HG03378 (cell line): Measurements from ENCODE around the gene HSPB6.

Source experiments
- ATAC-seq: cut with Tn5 transposase; IDR thresholded peaks from one replicate; pipeline ENCODE4 v1.9.1; 2021; ENCODE audit warnings: mild to moderate bottlenecking, moderate library complexity; ENCODE audit not compliant: unreplicated experiment

HSPB6 gene

DNA sequence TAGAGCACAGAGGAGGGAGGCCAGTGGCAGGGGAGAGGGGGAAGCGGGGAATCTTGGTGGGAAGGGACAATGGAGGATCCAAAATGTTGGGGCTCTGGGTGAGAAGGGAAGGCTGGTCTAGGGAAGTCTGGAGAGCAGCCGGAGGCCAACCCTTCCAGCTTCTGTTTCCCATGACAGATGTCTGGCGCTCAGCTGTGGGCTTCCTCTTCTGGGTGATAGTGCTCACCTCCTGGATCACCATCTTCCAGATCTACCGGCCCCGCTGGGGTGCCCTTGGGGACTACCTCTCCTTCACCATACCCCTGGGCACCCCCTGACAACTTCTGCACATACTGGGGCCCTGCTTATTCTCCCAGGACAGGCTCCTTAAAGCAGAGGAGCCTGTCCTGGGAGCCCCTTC is 10.3 kb downstream of the HSPB6 start:
- no peak for ATAC-seq

DNA sequence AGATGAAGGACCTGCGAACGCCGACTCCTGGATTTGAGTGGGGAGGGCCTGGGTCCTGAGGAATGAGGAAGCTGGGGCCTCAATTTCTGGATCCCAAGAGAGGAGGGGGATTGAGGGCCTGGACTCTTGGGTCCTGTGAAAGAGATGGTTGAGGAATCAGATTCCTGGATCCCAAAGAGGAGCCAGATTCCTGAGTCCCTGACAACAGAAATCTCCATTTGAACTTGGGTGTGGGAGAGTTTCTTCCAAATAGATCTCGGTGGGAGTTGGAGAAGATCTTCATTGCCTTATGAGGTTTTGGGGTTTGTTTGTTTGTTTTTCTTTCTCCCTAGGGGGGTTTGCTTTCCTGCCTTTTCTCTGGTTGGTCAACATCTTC is 10.8 kb downstream of the HSPB6 start:
- no peak for ATAC-seq

DNA sequence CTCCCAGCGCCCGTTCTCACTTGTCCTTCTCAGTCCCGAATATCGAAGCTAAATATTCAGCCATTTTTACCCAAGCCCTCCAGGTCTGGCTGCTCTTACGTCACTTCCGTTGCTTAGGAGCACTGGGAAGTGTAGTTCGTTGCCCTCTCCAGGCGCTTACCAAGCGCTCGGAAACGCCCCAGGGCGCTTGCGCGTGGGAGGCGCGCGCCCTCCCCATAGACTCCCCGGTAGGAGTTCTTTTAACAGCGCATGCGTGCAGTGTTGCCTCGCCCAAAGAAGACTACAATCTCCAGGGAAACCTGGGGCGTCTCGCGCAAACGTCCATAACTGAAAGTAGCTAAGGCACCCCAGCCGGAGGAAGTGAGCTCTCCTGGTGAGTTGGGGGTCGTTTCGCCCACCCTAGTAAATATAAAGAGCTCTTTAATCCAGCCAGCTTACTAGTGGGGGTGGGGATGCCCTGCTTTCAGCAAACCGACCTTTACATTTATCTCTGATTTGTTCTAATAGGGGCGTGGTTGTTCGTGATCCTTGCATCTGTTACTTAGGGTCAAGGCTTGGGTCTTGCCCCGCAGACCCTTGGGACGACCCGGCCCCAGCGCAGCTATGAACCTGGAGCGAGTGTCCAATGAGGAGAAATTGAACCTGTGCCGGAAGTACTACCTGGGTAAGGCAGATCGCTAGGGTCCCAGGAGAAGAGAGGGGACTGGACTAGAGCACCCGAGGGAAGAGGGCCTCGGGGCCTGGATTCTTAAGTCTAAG is 11.3 kb downstream of the HSPB6 start, which contains the start of the genes PSENEN and U2AF1L4:
Gene PSENEN, plus strand, starts transcription at position 324 of the 759 bp plus-strand sequence. Its CDS starts 280 bp downstream, at position 604.
Gene U2AF1L4, minus strand, starts transcription at position 91 of the 759 bp plus-strand sequence. Its CDS starts 27 bp downstream, at position 64.
- peak; percentile 39 for ATAC-seq

GRCh38 chr19:35744430-35745327 is 12.2 kb downstream of the HSPB6 start:
- no peak for ATAC-seq

DNA sequence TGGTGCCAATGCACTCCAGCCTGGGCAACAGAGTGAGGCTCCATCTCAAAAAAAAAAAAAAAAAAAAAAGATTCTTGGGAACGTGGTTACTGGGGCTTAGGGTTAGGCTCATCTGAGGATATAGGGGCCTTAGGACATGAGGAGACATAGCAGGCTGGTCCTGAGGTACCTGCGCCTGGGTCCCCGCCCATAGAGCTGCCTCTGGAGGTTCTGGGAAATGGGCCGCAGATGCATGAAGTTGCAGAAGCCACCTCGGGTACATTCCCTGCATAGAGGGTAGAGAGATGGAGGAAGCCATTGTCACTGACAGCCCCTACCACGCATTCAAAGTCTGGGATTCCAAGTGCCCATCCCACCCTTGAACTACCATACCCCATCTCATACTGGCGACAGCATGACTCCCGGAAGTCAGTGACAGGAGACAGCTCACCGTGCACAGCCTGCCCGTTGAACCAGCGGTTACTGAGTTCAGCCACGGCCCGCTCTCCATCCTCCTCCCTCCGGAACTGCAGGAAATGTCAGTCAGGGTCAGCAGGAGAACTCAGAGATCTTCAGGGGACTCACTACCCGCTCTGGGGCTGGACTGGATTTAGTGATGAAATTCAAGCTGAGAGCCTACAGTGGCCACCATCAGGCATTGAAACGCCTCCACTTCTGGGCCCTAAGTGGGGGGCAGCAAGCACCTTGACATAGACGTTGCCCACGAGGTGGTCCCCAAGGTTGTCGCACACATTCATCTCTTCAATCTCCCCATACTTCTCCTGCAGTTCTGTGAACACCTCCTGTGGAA is 13.0 kb downstream of the HSPB6 start:
- ATAC-seq = no peak

GRCh38 chr19:35742121-35742724 is 14.6 kb downstream of the HSPB6 start, which contains the start of gene IGFLR1:
IGFLR1 (minus strand) TSS chr19:35742452; CDS start chr19:35741180, 1,272 bp downstream.
- ATAC-seq = no peak

DNA sequence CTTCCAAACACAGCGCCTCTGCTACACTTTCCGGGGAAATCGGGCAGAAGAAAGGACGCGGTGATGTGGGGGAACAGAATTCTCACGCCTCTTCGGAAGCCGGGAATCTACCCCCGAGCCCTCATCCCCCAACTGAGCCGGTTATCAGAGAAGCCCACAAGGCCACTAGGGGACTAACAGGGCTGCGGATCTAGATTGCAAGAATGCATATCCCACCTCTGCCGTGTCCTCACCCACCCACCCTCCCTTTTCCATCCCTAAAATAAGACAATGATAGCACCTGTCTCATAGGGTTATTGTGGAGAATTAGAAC is 15.7 kb downstream of the HSPB6 start:
- ATAC-seq = no peak

- ATAC-seq = peak; percentile 37
Measured at GRCh38 chr19:35740423-35741202, 16.2 kb downstream of the HSPB6 start.

- ATAC-seq = no peak
Measured at GRCh38 chr19:35740108-35740422, 16.8 kb downstream of the HSPB6 start.

DNA sequence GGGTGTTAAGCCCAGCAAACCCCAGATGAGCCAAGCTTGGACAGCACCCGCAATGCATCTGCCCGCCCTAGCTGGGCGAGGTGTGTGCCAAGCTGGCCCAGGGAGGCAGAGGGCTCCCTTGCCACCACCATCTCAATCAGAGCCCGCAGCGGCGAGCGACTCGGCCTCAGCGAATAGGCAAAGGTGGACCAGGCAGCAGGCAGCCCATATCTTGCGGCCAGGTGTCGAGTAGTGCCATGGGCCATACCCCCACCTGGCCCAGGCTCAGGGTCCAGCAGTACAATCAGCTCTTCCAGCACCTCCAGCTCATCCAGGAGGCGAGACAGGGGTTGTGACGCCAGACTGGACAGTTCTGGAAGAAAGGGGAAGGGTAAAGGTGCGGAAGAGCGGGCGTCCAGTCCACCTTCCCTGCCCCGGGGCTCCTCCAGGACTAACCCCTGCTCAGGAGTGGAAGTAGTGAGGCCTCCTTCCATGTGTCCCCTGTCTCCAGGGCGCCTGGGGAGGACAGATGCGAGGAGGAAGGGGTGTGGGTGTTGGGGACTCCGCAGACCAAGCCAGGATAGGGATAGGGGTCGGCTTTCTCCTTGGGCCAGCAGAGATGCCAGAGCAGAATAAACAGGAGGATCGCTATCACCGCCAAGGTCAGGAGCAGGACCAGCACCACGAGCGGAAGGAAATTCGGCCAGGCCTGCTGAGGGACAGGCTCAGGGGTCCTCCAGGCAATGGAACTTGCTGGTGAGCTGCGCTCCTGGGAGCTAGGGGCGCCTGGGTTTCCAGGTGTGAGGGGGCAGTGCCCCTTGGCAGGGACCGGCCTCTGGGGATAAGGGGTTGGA is 17.3 kb downstream of the HSPB6 start:
- no peak for ATAC-seq

- ATAC-seq = no peak
Measured at GRCh38 chr19:35738887-35739229, 18.0 kb downstream of the HSPB6 start.

DNA sequence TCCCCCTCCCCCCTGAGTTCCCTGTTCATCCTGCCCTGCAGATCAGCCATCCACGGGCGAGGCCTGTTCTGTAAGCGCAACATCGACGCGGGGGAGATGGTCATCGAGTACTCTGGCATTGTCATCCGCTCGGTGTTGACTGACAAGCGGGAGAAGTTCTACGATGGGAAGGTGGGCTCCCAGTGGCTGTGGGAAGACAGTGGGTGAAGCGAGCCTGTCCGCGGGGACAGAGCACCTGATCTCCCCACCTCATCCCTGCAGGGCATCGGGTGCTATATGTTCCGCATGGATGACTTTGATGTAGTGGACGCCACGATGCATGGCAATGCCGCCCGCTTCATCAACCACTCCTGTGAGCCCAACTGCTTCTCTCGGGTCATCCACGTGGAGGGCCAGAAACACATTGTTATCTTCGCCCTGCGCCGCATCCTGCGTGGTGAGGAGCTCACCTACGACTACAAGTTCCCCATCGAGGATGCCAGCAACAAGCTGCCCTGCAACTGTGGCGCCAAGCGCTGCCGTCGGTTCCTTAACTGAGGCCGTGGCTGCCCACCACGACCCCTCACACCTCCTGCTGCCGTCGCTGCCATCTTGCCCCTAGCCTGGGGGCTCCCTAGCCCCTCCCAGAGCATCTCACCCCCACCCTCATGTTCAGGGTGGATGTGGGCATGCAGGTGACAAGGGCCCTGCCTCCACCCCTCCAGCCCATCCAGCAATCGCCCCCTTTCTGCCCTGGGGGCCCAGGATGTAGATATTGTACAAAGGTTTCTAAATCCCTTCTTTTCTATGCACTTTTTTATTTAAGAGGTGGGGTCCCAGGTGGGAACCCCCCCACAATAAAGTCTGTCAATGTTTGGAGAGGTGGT is 18.6 kb downstream of the HSPB6 start:
- ATAC-seq = no peak

DNA sequence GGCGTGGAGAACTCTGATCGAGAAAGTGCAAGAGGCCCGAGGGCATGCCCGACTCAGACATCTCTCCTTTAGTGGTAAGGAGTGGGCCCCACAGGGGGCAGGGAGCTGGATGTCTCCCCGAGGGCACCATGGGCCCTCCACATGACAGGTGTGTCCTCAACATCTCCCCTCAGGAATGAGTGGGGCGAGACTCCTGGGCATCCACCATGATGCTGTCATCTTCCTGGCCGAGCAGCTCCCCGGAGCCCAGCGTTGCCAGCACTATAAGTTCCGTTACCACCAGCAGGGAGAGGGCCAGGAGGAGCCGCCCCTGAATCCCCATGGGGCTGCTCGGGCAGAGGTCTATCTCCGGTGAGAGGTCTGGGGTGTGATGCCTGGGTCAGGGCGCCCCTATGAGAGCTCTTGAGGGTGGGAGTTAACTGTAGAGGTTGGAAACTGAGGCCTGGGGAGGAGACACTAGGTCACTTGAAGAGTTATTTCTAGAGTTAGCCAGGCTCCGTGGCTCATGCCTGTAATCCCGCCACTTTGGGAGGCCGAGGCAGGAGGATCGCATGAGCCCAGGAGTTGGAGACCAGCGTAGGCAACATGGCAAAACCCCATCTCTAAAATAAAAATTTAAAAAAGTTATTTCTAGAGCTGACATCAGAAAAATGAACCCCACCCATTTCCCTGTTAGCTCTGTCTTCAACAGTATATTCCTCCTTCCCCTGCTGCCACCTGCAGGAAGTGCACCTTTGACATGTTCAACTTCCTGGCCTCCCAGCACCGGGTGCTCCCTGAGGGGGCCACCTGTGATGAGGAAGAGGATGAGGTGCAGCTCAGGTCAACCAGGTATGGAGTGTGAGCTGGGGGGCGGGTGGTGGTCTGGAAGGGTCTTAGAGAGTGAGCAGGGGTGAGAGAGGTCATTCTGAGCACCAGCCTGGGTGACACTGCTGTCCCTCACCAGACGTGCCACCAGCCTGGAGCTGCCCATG is 19.6 kb downstream of the HSPB6 start:
- ATAC-seq = no peak

DNA sequence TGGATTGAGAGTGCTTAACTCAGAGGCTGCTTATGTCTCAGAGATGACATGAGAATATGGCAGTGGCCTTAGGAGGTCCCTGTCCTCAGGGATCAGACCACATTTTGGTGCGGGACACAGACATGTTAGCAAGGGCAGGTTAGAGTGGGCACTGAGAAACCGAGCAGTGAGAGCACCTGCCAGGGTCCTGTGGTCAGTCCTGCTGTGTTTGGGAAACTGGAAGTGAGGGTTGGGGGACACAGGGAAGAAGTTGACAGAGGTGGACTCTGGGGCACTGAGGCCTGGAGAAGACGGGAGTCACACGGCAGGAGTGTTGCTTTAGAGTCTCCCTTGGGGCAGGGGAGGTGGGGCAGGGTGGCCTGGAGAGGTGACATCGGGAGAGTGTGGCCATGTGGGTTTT is 21.9 kb downstream of the HSPB6 start:
- no peak for ATAC-seq

GRCh38 chr19:35734273-35734672 is 22.6 kb downstream of the HSPB6 start:
- ATAC-seq = no peak

DNA sequence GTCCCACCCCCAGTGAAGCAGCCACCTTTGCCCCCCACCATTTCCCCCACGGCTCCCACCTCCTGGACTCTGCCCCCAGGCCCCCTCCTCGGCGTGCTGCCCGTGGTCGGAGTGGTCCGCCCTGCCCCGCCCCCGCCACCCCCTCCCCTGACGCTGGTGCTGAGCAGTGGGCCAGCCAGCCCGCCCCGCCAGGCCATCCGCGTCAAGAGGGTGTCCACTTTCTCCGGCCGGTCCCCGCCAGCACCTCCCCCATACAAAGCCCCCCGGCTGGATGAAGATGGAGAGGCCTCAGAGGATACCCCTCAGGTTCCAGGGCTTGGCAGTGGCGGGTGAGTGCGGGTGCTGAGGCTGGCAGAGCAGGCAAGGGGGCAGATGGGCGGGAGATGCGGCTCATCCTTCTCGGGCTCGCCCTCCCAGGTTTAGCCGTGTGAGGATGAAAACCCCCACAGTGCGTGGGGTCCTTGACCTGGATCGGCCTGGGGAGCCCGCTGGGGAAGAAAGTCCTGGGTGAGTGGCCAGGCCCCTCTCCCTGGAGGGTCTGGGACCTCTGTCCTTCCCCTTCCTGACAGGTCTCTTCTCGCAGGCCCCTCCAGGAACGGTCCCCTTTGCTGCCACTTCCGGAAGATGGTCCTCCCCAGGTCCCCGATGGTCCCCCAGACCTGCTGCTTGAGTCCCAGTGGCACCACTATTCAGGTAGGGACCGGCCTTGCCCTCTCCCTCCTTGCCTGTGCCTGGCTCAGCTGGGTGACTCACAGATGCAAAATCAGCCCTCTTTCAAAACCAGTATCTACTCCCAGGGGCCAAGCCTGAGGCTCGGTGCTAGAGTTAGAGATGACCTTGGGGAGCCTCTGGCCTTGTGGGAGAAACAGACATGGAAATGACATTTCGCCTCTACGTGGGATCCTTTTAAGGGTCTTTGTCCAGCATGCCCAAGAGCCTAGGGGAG is 23.4 kb downstream of the HSPB6 start:
- no peak for ATAC-seq
